Lung (tissue), 12 donors: ENCODE measurements around the gene PAH. TPM values are rescaled to one million over a fixed set of nuclear protein-coding genes. Genes with fewer than 3 reads are reported as not detected.

ENCODE experiments used
- ATAC-seq: fragments of 200-7000 bp; cut with Tn5 transposase; one replicate; pipeline ENCODE4 v1.9.1; 2020; ENCODE audit warnings: moderate number of reproducible peaks; ENCODE audit not compliant: insufficient read depth, low FRiP score
- DNase-seq, 3 donors: peaks; one replicate each; pipeline ENCODE4 v3.0.0-alpha.2; 2013 to 2017
- H3K27ac ChIP-seq, 2 donors: one replicate each; pipeline ENCODE4 v1.5.1; 2013; ENCODE audit warnings: mild to moderate bottlenecking in 2 of 2, moderate library complexity in 2 of 2, control low read depth in 1 of 2, inconsistent platforms in 1 of 2, low read depth in 1 of 2, low read length in 1 of 2
- H3K27me3 ChIP-seq, 3 donors: one replicate each; pipeline ENCODE4 v1.5.1; 2013; ENCODE audit warnings: low read length in 2 of 3; ENCODE audit not compliant: control insufficient read depth in 3 of 3, insufficient read depth in 3 of 3
- H3K36me3 ChIP-seq, 4 donors: one replicate each; pipeline ENCODE4 v1.5.1; 2013; ENCODE audit warnings: low read length in 4 of 4, mild to moderate bottlenecking in 1 of 4, moderate library complexity in 1 of 4; ENCODE audit not compliant: control insufficient read depth in 4 of 4, insufficient read depth in 4 of 4
- H3K4me1 ChIP-seq, 5 donors: one replicate each; pipeline ENCODE4 v1.5.1; 2013; ENCODE audit warnings: low read length in 5 of 5, mild to moderate bottlenecking in 2 of 5, moderate library complexity in 1 of 5; ENCODE audit not compliant: control insufficient read depth in 5 of 5, insufficient read depth in 5 of 5
- H3K4me3 ChIP-seq: one replicate; pipeline ENCODE4 v1.5.1; 2013; ENCODE audit warnings: mild to moderate bottlenecking, control low read depth, moderate library complexity
- H3K9ac ChIP-seq, 2 donors: one replicate each; pipeline ENCODE4 v1.5.1; 2013; ENCODE audit warnings: low read length in 2 of 2, control low read depth in 1 of 2; ENCODE audit not compliant: insufficient read depth in 1 of 2
- H3K9me3 ChIP-seq, 4 donors: one replicate each; pipeline ENCODE4 v1.5.1; 2013; ENCODE audit warnings: low read length in 3 of 4, mild to moderate bottlenecking in 1 of 4, moderate library complexity in 1 of 4; ENCODE audit not compliant: control insufficient read depth in 4 of 4, insufficient read depth in 3 of 4
- WGBS, 2 donors: extraction: QIAGEN DNeasy Blood & Tissue Kit; methylation state at CpG; one replicate each; pipeline ENCODE4 v1.1.7; 2013; 5-methylcytosine and 5-hydroxymethylcytosine counted together
- polyA plus RNA-seq, 2 donors: library from polyadenylated mRNA; stranded (reverse); fragments of 200-250 nt; gene quantifications; one replicate each; pipeline ENCODE4 v1.2.1, GENCODE V29; 2013
- total RNA-seq, 2 donors: library from RNA; depleted of rRNA in 1 of 2; stranded (reverse); fragments of >200 nt in 1 of 2; gene quantifications; one replicate each; pipeline ENCODE4 v1.2.1, GENCODE V29; 2014 to 2021
- TF ChIP-seq, protein P1 (sequence below): IDR thresholded peaks from 2 replicates; pipeline ENCODE4 v1.5.1; 2012; ENCODE audit warnings: mild to moderate bottlenecking; ENCODE audit errors: control extremely low read depth, extremely low read depth
- donor health status: control.
- donor health status: control.
- donor health status: Bipolar disorder and iron deficiency.
- donor health status: healthy.
- donor health status: DM: yes; HTN: yes; CAD: no.

Gene PAH
- total and polyA plus RNA-seq, 4 donors = 0.06 to 0.64 (median 0.57) TPM; not detected in 1

DNA sequence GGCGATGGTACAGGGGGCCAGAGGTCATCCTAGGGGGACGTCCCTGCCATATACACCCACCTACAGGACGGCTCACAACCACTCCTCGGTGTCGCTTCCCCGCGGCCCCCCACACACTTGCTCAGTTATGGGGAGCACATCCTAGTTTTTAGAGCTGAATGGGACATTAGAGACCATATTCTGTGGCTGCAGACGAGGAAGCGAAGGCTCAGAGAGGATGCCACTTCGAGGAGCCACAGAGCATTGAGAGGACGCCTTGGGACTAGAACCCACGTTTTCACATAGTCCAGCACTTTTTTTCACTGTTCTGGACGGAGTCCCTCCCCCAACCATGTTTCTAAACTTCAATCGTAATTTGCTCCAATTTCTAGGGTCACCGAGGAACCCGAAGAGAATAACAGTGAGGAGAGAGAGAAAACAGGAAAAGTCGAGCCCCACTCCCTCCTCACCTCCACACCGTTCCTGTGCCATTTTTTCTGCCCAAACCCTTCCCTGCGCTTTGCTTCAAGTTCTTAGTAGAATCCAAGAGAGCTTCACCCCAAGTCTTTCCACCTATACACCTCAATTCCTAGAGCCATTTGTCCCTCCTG lies 39.8 kb upstream of the PAH start:
- ATAC-seq (no peak), DNase-seq (no peak)
- no peaks in the 10 kb centered on the region for H3K36me3 ChIP-seq
- no peak overlapping the region for H3K4me3 ChIP-seq
- H3K9ac ChIP-seq = no peak overlapping the region
- 6% methylated on average over 18 to 19 of the region's 19 CpGs for WGBS, 2 donors
- peaks cover 0 to 14% (median 0%) of the 10 kb centered on the region in 5 donors for H3K4me1 ChIP-seq
- no peak overlapping the region for H3K27ac ChIP-seq
- peaks cover 0 to 7% (median 0%) of the 10 kb centered on the region in 4 donors for H3K9me3 ChIP-seq
- H3K27me3 ChIP-seq = peaks cover 16 to 88% (median 82%) of the 10 kb centered on the region in 3 donors
- TF ChIP-seq, protein P1, sequence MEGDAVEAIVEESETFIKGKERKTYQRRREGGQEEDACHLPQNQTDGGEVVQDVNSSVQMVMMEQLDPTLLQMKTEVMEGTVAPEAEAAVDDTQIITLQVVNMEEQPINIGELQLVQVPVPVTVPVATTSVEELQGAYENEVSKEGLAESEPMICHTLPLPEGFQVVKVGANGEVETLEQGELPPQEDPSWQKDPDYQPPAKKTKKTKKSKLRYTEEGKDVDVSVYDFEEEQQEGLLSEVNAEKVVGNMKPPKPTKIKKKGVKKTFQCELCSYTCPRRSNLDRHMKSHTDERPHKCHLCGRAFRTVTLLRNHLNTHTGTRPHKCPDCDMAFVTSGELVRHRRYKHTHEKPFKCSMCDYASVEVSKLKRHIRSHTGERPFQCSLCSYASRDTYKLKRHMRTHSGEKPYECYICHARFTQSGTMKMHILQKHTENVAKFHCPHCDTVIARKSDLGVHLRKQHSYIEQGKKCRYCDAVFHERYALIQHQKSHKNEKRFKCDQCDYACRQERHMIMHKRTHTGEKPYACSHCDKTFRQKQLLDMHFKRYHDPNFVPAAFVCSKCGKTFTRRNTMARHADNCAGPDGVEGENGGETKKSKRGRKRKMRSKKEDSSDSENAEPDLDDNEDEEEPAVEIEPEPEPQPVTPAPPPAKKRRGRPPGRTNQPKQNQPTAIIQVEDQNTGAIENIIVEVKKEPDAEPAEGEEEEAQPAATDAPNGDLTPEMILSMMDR = no peak

DNA sequence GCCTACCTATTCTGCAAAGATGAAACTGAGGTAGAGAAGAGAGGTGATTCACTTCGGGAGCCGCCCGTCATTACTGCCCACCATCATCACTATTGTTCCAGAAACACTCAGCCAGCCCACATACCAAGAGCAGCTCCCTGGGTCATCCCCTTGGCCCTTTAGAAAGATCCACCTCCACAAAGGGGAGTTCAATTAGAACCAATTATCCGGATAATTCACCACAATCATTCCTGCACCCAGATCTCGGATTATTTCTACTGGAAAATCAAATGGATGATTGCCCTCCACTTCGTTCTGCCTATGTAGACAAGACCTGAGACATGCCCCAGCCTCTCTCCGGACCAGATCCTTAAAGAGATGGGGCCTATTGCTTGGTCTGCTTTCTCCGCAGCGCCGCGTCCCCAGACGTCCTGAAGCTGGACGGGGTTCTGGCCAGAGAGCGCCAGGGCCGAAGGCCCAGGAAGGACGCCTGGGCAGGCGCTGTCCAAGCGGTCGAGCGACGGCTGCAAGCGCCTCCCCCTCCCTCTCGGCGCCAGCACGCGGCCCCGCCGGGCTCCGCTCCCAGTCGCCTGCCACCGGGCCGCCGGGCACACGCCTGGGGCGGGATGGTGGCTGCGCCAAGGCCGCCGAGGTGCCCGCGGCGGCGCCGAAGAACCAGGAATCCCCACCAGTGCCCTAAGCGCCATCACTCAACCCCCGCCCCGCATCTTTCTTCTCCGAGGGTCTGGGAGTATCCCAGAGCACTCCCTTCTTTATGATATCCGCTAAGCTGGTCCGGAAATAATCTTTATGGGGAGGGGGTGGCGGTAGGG lies 39.1 kb upstream of the PAH start:
- Histone ChIP-seq H3K4me1 (peaks cover 0 to 14% (median 0%) of the 10 kb centered on the region in 5 donors), H3K27me3 (peaks cover 10 to 88% (median 83%) of the 10 kb centered on the region in 3 donors), H3K9ac (no peak overlapping the region), H3K27ac (no peak overlapping the region), H3K4me3 (no peak overlapping the region), H3K9me3 (peaks cover 0 to 7% (median 0%) of the 10 kb centered on the region in 4 donors), H3K36me3 (no peaks in the 10 kb centered on the region)
- WGBS, 2 donors = 4 to 8% methylated on average over 42 to 50 of the region's 50 CpGs
- DNase-seq (peak in 1 of 3 donors; percentile 32), ATAC-seq (no peak)
- TF ChIP-seq, protein P1 = no peak

DNA sequence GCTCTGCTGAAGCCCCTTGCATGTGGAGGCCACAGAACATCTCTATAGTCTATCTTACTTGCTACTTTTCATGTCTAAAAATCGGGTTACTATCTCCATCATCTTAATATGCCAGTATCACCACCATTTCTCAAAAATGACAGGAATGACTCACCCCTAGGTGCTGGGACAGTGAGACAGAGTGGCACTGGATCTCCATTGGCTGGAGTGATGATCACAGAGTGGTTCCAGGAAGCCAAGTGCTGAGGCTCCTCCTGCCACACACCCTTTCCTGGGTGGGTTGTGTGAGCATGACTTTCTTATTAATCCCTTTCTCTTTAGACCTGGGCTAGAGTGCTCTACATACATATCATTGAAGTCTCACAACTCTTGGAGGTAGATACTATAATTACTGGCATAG lies 37.1 kb upstream of the PAH start:
- TF ChIP-seq, protein P1 = no peak
- ATAC-seq = no peak
- peaks cover 0 to 7% (median 0%) of the 10 kb centered on the region in 4 donors for H3K9me3 ChIP-seq

More for the DNA sequence above, 37.1 kb upstream of the PAH start:
- Histone ChIP-seq H3K9ac (no peak overlapping the region), H3K4me3 (no peak overlapping the region), H3K27ac (no peak overlapping the region), H3K36me3 (no peaks in the 10 kb centered on the region), H3K4me1 (peaks cover 0 to 14% (median 0%) of the 10 kb centered on the region in 5 donors), H3K27me3 (peaks cover 9 to 87% (median 83%) of the 10 kb centered on the region in 3 donors)
- no peak for DNase-seq
- 32 to 62% methylated on average over 1 of the region's 1 CpG for WGBS, 2 donors
